HG03342 (cell line): ENCODE results near the gene QSOX2.
A peak's percentile ranks its signal among the peaks of the same experiment; 100 is the strongest.
"Not testable (repeated sequence)": the region's sequence is repeated elsewhere in the genome, so short reads cannot be mapped to it uniquely, and the experiment has no call there.

Experiments used
- ATAC-seq: cut with Tn5 transposase; IDR thresholded peaks from one replicate; pipeline ENCODE4 v1.9.1; 2021; ENCODE audit warnings: mild to moderate bottlenecking, moderate library complexity; ENCODE audit not compliant: unreplicated experiment

Gene QSOX2

GRCh38 chr9:136267261-136268111, 21.9 kb upstream of the QSOX2 start:
- peak; percentile 73 for ATAC-seq

- ATAC-seq, result not testable (repeated sequence)
Measured at GRCh38 chr9:136266641-136267040, 21.0 kb upstream of the QSOX2 start.

DNA sequence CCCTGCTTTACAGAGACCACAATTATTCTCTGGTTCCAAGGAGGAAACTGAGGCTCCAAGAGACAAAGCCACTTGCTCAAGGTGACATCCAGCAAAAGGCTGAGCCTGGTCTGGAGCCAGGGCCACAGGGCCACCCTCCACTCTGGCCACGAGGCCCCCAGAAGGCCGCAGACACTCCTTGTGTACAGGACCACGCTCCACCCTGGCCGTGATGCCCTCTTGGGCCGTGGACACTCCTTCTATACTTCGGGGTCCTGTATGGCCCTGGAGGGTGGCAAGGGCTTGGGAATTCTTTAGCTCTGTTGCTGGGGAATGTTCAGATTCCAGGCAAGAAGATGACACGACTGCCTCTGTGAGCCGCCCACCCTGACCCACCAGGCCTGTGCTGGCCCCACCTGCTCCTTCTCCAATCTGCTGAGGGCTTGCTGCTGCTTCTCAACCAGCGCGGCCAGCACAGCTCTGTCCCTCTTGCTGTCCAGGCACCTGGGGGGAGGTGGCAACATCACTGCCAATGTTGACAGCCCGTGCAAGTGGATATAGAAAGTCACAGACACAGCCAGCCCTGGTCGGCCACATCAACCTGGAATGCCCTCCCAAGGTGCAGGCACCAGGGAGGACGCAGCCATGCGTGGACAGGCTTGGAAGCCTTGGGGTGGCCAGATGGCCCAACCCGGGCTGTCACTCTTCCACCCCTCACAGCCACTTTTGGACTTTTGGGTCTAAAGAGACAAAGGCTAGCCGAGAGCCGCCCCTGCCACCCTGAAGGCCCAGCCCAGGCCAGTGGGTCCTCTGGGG, 20.1 kb upstream of the QSOX2 start:
- ATAC-seq, result no peak

DNA sequence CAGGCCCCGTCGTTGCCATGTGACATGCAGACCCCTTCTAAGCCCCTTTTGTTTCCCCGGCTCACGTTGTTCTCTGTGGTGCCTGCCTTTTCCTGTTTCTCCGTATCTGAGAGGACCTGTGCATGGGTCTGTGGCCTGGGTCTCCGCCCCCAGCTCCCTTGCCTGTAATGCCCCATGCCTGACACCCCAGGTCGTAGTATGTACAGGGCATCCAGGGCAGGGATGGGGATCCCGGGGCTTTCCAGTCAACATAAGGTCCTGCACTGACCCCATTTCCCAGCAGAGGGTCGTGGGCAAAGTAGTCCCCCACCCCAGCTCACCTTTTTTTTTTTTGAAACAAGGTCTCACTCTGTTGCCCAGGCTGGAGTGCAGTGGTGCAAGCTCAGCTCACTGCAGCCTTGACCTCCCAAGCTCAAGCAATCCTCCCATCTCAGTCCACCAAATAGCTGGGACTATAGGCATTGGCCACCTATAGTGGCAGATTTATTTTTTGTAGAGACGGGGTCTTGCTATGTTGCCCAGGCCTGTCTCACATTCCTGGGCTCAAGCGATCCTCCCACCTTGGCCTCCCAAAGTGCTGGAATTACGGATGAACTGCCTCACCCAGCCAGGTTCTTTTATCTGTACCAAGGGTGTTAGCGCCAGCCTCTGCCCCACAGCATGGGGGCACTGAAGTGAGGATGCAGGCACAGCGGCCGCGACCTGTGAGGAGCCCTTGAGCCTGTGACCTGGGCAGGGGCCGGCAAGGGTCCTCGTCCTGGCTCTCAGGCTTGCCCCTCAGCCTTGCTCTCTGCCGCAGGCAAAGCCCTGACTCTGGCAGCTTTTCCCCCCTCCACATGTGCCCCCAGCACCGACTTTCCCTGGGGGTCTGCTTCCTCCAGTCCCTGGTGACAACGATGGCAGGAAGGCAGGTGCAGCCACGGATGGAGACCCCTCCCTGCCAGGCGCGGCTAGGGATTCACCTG, 19.1 kb upstream of the QSOX2 start:
- ATAC-seq, result no peak

DNA sequence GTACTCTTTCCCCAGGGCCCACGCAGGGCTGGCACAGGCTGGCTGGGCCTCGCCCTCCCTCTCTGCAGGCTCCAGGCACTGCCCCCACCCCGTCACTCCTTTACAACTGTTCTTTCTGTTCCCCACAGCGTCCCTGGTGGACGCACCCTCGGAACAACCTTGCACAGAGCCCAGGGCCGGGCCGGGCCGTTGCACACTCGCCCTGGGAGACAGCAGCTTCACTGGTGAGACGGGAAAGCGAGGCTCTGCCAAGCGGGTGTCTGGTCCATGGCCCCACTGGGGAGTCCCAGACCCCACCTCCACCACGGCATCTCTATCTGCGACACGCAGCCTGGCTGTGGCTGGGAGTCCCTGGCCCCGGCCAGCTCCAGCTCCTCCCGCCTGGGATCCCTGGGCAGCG, 18.4 kb upstream of the QSOX2 start:
- no peak for ATAC-seq

DNA sequence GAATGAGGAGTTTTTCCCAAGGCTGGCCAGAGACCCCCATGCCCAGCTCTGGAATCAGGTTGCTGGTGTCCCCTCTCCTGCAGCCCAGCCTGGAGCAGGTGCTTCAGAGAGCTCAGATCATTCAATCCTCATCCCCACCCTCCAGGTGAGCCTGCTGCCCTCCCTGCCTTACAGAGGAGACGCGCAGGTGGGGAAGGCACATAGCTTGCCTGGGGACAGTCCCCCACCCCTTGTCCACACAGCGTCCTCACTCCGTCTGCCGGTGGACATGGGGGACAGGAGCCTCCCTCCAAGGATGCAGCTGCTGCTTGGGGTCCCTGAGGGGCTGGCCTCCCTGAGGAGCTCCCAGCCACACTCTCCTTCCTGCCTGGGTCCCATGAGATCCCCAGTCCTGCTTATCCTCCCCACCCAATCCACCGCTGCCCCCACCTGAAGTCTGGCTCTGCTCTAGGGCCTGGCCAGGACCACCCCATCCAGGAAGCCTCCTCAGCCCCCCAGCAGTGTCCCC, 17.1 kb upstream of the QSOX2 start:
- no peak for ATAC-seq

DNA sequence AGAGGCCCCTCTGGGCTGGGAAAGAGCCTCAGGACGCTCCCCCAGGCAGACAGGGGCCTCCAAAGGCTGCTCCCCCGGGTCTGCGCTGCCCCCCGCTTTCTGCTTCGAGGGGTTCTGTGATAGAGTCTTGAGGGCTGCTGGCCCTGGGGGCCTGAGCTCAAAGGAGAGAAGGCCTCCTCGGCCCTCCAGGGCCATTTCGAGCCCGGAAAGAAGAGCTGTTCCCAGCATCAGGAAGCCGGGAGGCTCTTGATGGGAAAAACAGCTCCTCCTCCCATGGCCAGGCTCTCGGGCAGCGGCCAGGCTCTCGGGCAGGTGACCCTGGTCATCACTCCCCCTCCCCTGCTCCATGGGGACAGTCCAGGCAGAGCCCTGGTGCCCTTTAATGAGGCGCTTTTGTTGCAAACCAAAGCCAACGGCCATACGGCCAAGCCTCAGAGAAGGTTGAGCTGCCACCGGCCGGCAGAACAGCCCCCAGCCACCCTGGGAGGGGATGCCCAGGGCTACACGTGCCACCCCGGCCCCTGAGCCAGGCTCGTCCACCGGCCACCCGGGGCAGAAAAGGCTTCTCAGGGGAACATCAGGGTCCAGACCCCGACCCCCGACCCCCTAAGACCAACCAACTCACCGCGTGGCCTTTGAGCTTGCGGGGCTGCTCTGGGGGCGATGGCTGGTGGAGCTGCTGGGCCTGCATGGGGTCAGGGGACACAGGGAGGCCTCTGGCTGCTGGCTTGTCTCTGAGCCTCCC, 16.2 kb upstream of the QSOX2 start:
- ATAC-seq, result no peak

GRCh38 chr9:136260936-136261472, 15.4 kb upstream of the QSOX2 start:
- ATAC-seq, result no peak

DNA sequence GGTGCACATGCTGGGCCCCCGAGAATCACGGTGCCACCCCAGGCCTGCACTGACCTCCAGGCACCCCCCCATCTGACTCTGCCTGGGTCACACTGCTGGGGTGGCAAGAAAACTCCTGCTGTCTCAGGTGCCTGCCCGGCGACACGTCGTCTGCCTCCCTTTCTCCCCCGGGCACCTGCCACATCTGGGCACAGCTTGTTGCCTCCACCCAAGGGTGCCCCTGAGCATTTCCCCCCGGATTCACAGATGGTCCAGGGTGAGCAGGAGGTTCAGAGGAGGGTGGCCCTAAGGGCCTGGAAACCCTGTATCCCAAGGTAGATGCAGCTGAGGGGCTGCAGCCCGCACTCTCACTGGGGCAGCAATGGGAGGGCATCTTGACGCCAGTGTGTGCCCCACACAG, 14.9 kb upstream of the QSOX2 start:
- no peak for ATAC-seq

GRCh38 chr9:136259836-136260235, 14.2 kb upstream of the QSOX2 start:
- no peak for ATAC-seq

DNA sequence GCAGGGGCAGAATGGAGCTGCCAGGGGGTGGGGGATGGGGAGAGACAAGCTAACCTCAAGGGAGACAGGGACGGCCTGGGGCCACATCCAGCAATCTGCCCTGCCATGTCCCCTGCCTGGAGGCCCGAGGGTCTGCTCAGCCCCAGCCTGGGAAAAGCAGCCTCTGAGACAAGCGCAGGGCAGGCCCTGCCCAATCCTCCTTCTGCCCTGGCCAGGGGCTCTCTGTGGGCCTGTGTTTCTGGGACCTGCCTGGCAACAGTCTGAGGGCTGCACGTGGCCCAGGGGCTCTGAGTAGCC, 13.9 kb upstream of the QSOX2 start:
- no peak for ATAC-seq

- no peak for ATAC-seq
Measured at GRCh38 chr9:136258786-136259516, 13.3 kb upstream of the QSOX2 start.

DNA sequence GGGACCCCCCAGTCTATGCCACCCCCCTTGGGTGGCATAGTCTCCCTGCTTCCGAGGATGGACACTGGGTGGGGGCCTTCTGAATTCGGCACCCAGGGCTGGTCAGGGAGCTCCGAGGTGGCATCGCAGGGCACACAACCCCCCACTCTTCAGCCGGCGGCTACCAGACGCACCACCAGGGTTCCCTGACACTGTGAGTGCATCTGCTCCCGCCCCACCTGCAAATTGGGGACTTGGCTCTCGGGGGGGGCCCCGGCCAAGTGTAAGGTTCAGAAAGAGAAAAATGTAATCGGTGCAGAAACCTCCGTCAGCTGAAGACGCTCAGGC, 12.7 kb upstream of the QSOX2 start:
- no peak for ATAC-seq

DNA sequence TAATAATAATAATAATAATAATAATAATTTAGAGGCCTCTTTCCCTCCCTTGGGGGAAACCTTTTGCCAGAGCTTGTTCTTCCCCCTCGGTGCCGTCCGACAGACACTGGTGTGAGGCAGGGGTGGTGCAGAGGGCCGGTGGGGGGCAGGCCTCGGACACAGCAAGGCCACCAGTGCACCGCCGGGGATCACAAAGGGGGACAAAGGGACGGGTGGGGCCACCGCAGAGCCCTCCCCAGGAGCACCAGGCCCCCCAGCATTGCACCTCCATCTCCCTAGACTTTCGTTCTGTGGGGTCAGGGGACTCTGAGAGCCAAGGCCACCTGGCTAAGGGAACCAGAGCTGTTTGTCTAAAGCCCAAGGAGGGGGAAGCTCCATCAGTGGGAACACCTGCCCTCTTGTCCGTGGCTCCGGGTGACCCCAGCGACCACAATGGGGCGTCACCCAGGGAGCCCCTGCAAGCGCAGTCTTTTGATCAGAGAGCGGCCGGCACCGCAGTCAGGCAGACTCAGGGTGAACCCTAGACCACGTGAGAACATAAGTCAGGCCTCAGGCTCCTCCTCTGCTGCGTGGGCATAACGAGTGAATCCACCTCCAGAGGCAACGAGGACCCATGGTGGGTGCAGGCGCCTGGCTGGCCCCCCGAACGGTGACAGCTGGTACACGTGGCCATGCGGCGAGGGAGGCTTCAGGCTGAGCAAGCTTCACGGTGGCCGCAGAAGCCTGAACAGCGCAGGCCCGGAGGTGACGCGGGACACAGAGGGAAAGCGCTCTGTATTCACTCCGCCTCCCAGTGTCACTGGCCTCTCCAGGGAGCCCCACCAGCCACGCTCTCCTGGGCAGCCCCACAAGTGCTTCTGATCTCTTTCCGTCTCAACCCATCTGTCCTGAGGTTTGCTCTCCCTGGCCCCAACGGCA, 12.0 kb upstream of the QSOX2 start:
- ATAC-seq, result no peak

DNA sequence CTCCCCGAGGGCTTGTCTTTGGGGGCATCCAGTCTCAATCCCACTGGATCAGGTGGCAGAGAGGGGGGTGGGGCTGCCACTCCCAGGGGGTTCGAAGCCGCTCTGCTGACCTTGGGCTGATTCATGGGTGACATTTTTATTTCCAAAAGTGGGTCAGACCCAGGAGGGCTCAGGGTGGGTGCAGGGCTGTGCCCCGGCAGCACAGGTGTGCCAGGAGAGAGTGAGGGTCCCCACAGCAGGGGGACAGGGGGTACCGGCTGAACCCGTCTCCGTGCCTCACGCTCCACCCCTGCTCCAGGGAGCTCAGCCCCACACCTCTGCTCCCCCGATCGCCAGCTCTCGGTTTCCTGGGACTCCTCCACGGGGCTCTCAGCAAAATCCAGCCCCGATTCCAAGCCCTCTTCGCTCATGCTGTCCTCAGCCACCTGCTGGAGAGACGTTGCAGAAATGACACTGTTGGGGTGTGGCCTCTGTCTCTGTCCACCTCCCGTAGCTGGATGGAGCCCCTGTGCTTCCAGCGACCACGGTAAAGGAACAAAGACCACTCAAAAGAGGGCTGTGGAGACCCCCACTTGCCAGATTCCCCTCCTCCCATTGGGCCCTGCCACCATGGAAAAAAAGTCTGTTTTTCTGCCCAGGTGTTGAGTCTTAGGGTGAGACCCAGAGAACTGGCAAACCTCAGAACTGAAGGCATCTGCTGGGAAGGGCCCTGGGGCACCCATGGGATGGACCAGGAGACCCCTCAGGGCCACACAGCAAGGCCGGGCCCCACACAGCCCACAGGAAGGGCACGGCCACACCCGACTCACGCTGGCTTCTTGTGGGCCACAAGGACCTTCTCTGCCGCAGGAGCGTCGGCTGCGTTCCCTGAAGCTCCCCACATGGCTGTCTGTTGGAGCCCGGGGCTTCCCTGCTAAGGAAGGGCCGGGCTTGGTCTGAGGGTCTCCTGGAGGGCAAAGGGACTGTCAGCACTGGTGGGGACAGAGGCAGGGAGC, 10.6 kb upstream of the QSOX2 start:
- ATAC-seq, result no peak

GRCh38 chr9:136255166-136255538, 9.5 kb upstream of the QSOX2 start:
- no peak for ATAC-seq
